Endothelial cell of umbilical vein (primary cell): ENCODE measurements around the gene RPP25L. TPM values are rescaled to one million over a fixed set of nuclear protein-coding genes. Genes with fewer than 3 reads are reported as not detected.

Experiments
- BruUV-seq: library from RNA; stranded (reverse); fragments of 400-500 nt; replicated peaks from 2 replicates; lab custom pipeline; 2021; lab: Mats Ljungman, UMichigan
- CTCF ChIA-PET: fragments of 300-600, 350-600 bp; sonication (Branson Sonifier 250); formaldehyde crosslinking; loops from one replicate; lab custom pipeline; 2021; ENCODE audit warnings: antibody characterized with exemption, inconsistent platforms; lab: Charles Lee
- POLR2A ChIA-PET: fragments of 300-600, 350-600 bp; sonication (Branson Sonifier 250); formaldehyde crosslinking; loops from one replicate; lab custom pipeline; 2021; ENCODE audit warnings: antibody characterized with exemption, inconsistent platforms; lab: Charles Lee
- DNase-seq: peaks from one replicate; pipeline ENCODE4 v3.0.0-alpha.2; 2011; ENCODE audit warnings: low read depth, low spot score
- FAIRE-seq: peaks from 2 replicates; lab custom pipeline; 2011; peaks lifted over from hg19 to GRCh38; lab: Jason Lieb, UNC
- H2AFZ ChIP-seq: 2 replicates; pipeline ENCODE4 v1.6.0; 2012; ENCODE audit warnings: low read depth, low read length, control low read depth, inconsistent platforms
- H3K27ac ChIP-seq: 2 replicates; pipeline ENCODE4 v1.5.1; 2011; ENCODE audit warnings: low read depth, mild to moderate bottlenecking, control low read depth, low read length, moderate library complexity; ENCODE audit not compliant: insufficient read depth
- H3K27me3 ChIP-seq, 2 experiments: 2 replicates each; pipeline versions ENCODE4 v1.6.0 to v1.6.1; 2011; ENCODE audit warnings: low read length in 2 of 2, mixed read lengths in 1 of 2; ENCODE audit not compliant: control insufficient read depth in 2 of 2, insufficient read depth in 2 of 2
- H3K36me3 ChIP-seq, 2 experiments: 2 replicates in 1 of 2; 3 replicates in 1 of 2; pipeline ENCODE4 v1.5.1; 2011; ENCODE audit warnings: low read length in 2 of 2, mild to moderate bottlenecking in 1 of 2, moderate library complexity in 1 of 2; ENCODE audit not compliant: control insufficient read depth in 2 of 2, insufficient read depth in 2 of 2; ENCODE audit errors: extremely low read depth in 1 of 2
- H3K4me1 ChIP-seq: 3 replicates; pipeline ENCODE4 v1.5.1; 2011; ENCODE audit warnings: mild to moderate bottlenecking, low read length; ENCODE audit not compliant: control insufficient read depth, insufficient read depth; ENCODE audit errors: extremely low read depth
- H3K4me2 ChIP-seq: 2 replicates; pipeline ENCODE4 v1.6.1; 2011; ENCODE audit warnings: low read length, control low read depth, mixed read lengths; ENCODE audit not compliant: insufficient read depth
- H3K4me3 ChIP-seq, 3 experiments: fragments of 200-600 bp in 1 of 3; sonication (generic), shearing (Covaris generic) in 1 of 3; replicated peaks in 1 of 3; 2 replicates each; pipeline ENCODE4 v1.5.1; 2011 to 2016; ENCODE audit warnings: control low read depth in 3 of 3, low read length in 3 of 3, mild to moderate bottlenecking in 2 of 3, inconsistent platforms in 1 of 3, low read depth in 1 of 3, moderate library complexity in 1 of 3; ENCODE audit not compliant: insufficient read depth in 1 of 3
- H3K79me2 ChIP-seq: 2 replicates; pipeline ENCODE4 v1.6.0; 2012; ENCODE audit warnings: low read length, inconsistent platforms; ENCODE audit not compliant: control insufficient read depth, insufficient read depth
- H3K9ac ChIP-seq: replicated peaks from 2 replicates; pipeline ENCODE3; 2011; ENCODE audit warnings: low read length, control low read depth; ENCODE audit not compliant: insufficient read depth; ENCODE audit errors: extremely low read depth
- H3K9me1 ChIP-seq: replicated peaks from 3 replicates; pipeline ENCODE4 v1.6.0; 2011; ENCODE audit warnings: mild to moderate bottlenecking, low read length; ENCODE audit not compliant: control insufficient read depth, insufficient read depth; ENCODE audit errors: extremely low read depth
- H3K9me3 ChIP-seq: replicated peaks from 2 replicates; pipeline ENCODE4 v1.5.1; 2012; ENCODE audit warnings: low read length, inconsistent platforms; ENCODE audit not compliant: control insufficient read depth, insufficient read depth
- H4K20me1 ChIP-seq: replicated peaks from 2 replicates; pipeline ENCODE3; 2011; ENCODE audit warnings: mild to moderate bottlenecking, low read length; ENCODE audit not compliant: control insufficient read depth, insufficient read depth; ENCODE audit errors: extremely low read depth
- CTCF ChIP-seq, 2 donors: IDR thresholded peaks; 1 replicate in 1 of 2; 2 replicates in 1 of 2; pipeline ENCODE4 v1.5.1; 2011; ENCODE audit warnings: low read length in 2 of 2, mild to moderate bottlenecking in 2 of 2, moderate library complexity in 2 of 2, control low read depth in 1 of 2, inconsistent platforms in 1 of 2, low read depth in 1 of 2; ENCODE audit not compliant: insufficient read depth in 1 of 2; ENCODE audit errors: extremely low read depth in 1 of 2
- EZH2 ChIP-seq: IDR thresholded peaks from 2 replicates; pipeline ENCODE4 v1.6.1; 2012; ENCODE audit warnings: borderline replicate concordance, low read depth, mild to moderate bottlenecking, moderate library complexity, low read length, inconsistent platforms; ENCODE audit not compliant: severe bottlenecking
- FOS ChIP-seq: IDR thresholded peaks from 2 replicates; pipeline ENCODE4 v1.6.1; 2011; ENCODE audit warnings: mild to moderate bottlenecking, low read length, moderate library complexity, borderline replicate concordance; ENCODE audit not compliant: insufficient read depth
- GATA2 ChIP-seq: IDR thresholded peaks from 2 replicates; pipeline ENCODE4 v1.7.0; 2011; ENCODE audit warnings: low read depth, mild to moderate bottlenecking, moderate library complexity, mixed read lengths, low read length; ENCODE audit not compliant: insufficient read length, insufficient read depth
- JUN ChIP-seq: IDR thresholded peaks from 2 replicates; pipeline ENCODE4 v1.6.1; 2011; ENCODE audit warnings: borderline replicate concordance, low read depth; ENCODE audit not compliant: insufficient read length, insufficient read depth
- MAX ChIP-seq: IDR thresholded peaks from 2 replicates; pipeline ENCODE4 v1.6.1; 2011; ENCODE audit not compliant: insufficient read depth, insufficient read length
- MYC ChIP-seq: IDR thresholded peaks from one replicate; pipeline ENCODE4 v1.6.1; 2011; ENCODE audit warnings: mild to moderate bottlenecking, low read depth, low read length
- POLR2A ChIP-seq: IDR thresholded peaks from 2 replicates; pipeline ENCODE4 v1.6.1; 2012; ENCODE audit warnings: low read depth, mild to moderate bottlenecking, control low read depth, low read length
- POLR2AphosphoS5 ChIP-seq: IDR thresholded peaks from 2 replicates; pipeline ENCODE4 v1.6.1; 2012; ENCODE audit warnings: low read depth, mild to moderate bottlenecking, control low read depth, low read length, moderate library complexity; ENCODE audit not compliant: insufficient read depth
- dilution Hi-C: fragments of 300-500 bp; cut with MboI; formaldehyde crosslinking; loops from one replicate; pipeline ENCODE4 v1.15.0; 2019; ENCODE audit warnings: low sequenced_read_pairs; ENCODE audit not compliant: extremely low pct_ligation_motif_present
- intact Hi-C: fragments of 100-400 bp; cut with micrococcal nuclease; formaldehyde crosslinking; loops from one replicate; pipeline ENCODE4 v1.10.0; 2022
- polyA plus RNA-seq, 4 experiments: library from polyadenylated mRNA; depleted of rRNA in 3 of 4; stranded (reverse) in 3 of 4; unstranded in 1 of 4; fragments of >200 nt; gene quantifications; 2 replicates each; pipeline versions ENCODE4 v1.2.1 to v1.2.3, GENCODE V29; 2011 to 2012; ENCODE audit warnings: missing spikeins in 1 of 4
- total RNA-seq: library from RNA; stranded (reverse); gene quantifications from 2 replicates; pipeline ENCODE4 v1.2.3, GENCODE V29; 2021

The RPP25L gene
- total and polyA plus RNA-seq, 2 donors (not counting 3 experiments of a cell fraction or from before 2014, with no cell fraction given): 15.7 to 41.0 TPM

- ChIA-PET CTCF (interaction anchor here (0.7 to 2.2 kb wide), 11 partner anchors 9 to 56 kb away, joined by 3 to 21 read pairs (median 6); partner anchors contain the start of gene SIGMAR1), POLR2A (interaction anchor here (1.5 to 1.9 kb wide), 2 partner anchors 9 to 19 kb away, joined by 7 read pairs; partner anchors contain the start of gene SIGMAR1)
- no peaks in the 10 kb centered on the region for H3K27me3 ChIP-seq
- peak within 1 kb of the TSS; percentile 98 for H2AFZ ChIP-seq
- H3K79me2 ChIP-seq: peaks cover 6% of the 10 kb centered on the region
- intact Hi-C loops: loop anchor here (1.0 kb wide), 1 partner anchor 9 kb away; the partner anchor contains the start of gene SIGMAR1
- peaks cover 0 to 14% of the 10 kb centered on the region in 2 experiments for H3K36me3 ChIP-seq
- no peaks in the 10 kb centered on the region for H3K9me1 ChIP-seq
- BruUV-seq: no TSS peak
- H3K4me1 ChIP-seq: peaks cover 17% of the 10 kb centered on the region
- peak in 1 of 2 donors; percentile 54 for TF ChIP-seq CTCF (IDR thresholded peaks at IDR 0.05; ENCODE audit: extremely low read depth in 1 of 2, insufficient read depth in 1 of 2, low read depth in 1 of 2, low read length in 2 of 2)
- TF ChIP-seq EZH2: no peak
- no peak for TF ChIP-seq JUN
- no peak for TF ChIP-seq GATA2
- no peak for TF ChIP-seq FOS
- TF ChIP-seq MAX: peak; percentile 93
- TF ChIP-seq POLR2A: peak; percentile 51
- TF ChIP-seq POLR2AphosphoS5: peak; percentile 71
- no peak for TF ChIP-seq MYC
- peak within 1 kb of the TSS; percentile 68 for H3K9ac ChIP-seq
- DNase-seq (peak; percentile 88), FAIRE-seq (peak; percentile 93)
- no peaks in the 10 kb centered on the region for H4K20me1 ChIP-seq
- dilution Hi-C loops: no loop called here
- H3K4me3 ChIP-seq: peak within 1 kb of the TSS; percentile 53 to 78 (median 75)
- H3K4me2 ChIP-seq: peak within 1 kb of the TSS; percentile 82
- peak within 1 kb of the TSS; percentile 41 for H3K27ac ChIP-seq
- no peaks in the 10 kb centered on the region for H3K9me3 ChIP-seq
These were observed 34.5 kb upstream of the RPP25L start, which contains the start of gene GALT for GRCh38 chr9:34646211-34647083. TSS of gene GALT (plus strand) at chr9:34646675. CDS start at chr9:34646705, 30 bp downstream.
